HCT116 (cell line): Measurements from ENCODE around the gene INPP5E. TPM values are rescaled to one million over a fixed set of nuclear protein-coding genes. Genes with fewer than 3 reads are reported as not detected.

Source experiments
- ATAC-seq: fragments of 200-7000 bp; cut with Tn5 transposase; 2 replicates; pipeline ENCODE4 v1.9.1; 2020; ENCODE audit warnings: mild to moderate bottlenecking, moderate library complexity
- BruUV-seq: library from RNA; stranded (reverse); fragments of 400-500 nt; replicated peaks from 2 replicates; lab custom pipeline; 2021; lab: Mats Ljungman, UMichigan
- CTCF ChIA-PET: fragments of 300-600 bp; sonication (Branson Sonifier 250); formaldehyde crosslinking; loops from one replicate; lab custom pipeline; 2021; ENCODE audit warnings: antibody characterized with exemption; lab: Charles Lee
- POLR2A ChIA-PET: fragments of 300-600, 350-600 bp; sonication (Branson Sonifier 250); formaldehyde crosslinking; loops from one replicate; lab custom pipeline; 2021; ENCODE audit warnings: antibody characterized with exemption; lab: Charles Lee
- RAD21 ChIA-PET, 2 experiments: fragments of 300-600 bp; sonication (Branson Sonifier 250); formaldehyde crosslinking; loops; one replicate each; lab custom pipeline; 2023; ENCODE audit warnings: low total read pairs in 2 of 2; ENCODE audit not compliant: uncharacterized antibody in 2 of 2, unreplicated experiment in 2 of 2, low non-redundant PET in 1 of 2; lab: Charles Lee
- DNase-seq: peaks from one replicate; pipeline ENCODE4 v3.0.0-alpha.2; 2010; ENCODE audit warnings: low read depth, low spot score
- H2AFZ ChIP-seq: fragments of 200-600 bp; shearing (Covaris generic), sonication (generic); 2 replicates; pipeline ENCODE4 v1.6.1; 2017; ENCODE audit warnings: low read depth, mixed run types, mixed read lengths, antibody characterized with exemption, low read length; ENCODE audit not compliant: poor library complexity, severe bottlenecking
- H3K27ac ChIP-seq: 2 replicates; pipeline ENCODE4 v1.5.1; 2012; ENCODE audit warnings: low read depth, low read length
- H3K27me3 ChIP-seq: fragments of 200-600 bp; sonication (generic); 2 replicates; pipeline ENCODE4 v1.6.1; 2016; ENCODE audit warnings: mixed run types, low read length, mixed read lengths; ENCODE audit not compliant: insufficient read depth
- H3K36me3 ChIP-seq, 2 experiments: fragments of 200-500 bp in 1 of 2; fragments of 200-600 bp in 1 of 2; sonication (Bioruptor generic) in 1 of 2; sonication (generic) in 1 of 2; 2 replicates each; pipeline versions ENCODE4 v1.5.1 to v1.6.1; 2014 to 2016; ENCODE audit warnings: low read length in 2 of 2, inconsistent platforms in 1 of 2, mixed read lengths in 1 of 2, mixed run types in 1 of 2; ENCODE audit not compliant: insufficient read depth in 2 of 2, control insufficient read depth in 1 of 2
- H3K4me1 ChIP-seq, 2 experiments: fragments of 200-600 bp in 1 of 2; sonication (generic) in 1 of 2; 2 replicates each; pipeline versions ENCODE4 v1.5.1 to v1.6.1; 2012 to 2017; ENCODE audit warnings: low read length in 2 of 2, inconsistent platforms in 1 of 2, mild to moderate bottlenecking in 1 of 2, mixed read lengths in 1 of 2, mixed run types in 1 of 2, moderate library complexity in 1 of 2; ENCODE audit not compliant: insufficient read depth in 2 of 2, control insufficient read depth in 1 of 2
- H3K4me2 ChIP-seq: fragments of 200-600 bp; sonication (generic); 2 replicates; pipeline ENCODE4 v1.6.1; 2017; ENCODE audit warnings: mixed run types, low read length, mixed read lengths
- H3K4me3 ChIP-seq, 2 experiments: fragments of 200-600 bp in 1 of 2; sonication (generic) in 1 of 2; replicated peaks in 1 of 2; 2 replicates each; pipeline ENCODE4 v1.5.1; 2011 to 2016; ENCODE audit warnings: low read length in 2 of 2, control low read depth in 1 of 2, low read depth in 1 of 2, mild to moderate bottlenecking in 1 of 2, mixed read lengths in 1 of 2, mixed run types in 1 of 2
- H3K79me2 ChIP-seq: fragments of 200-600 bp; sonication (generic); 2 replicates; pipeline ENCODE4 v1.6.1; 2017; ENCODE audit warnings: mild to moderate bottlenecking, mixed run types, low read length, moderate library complexity, mixed read lengths; ENCODE audit not compliant: insufficient read depth
- H3K9ac ChIP-seq: fragments of 200-600 bp; sonication (generic); 2 replicates; pipeline ENCODE4 v1.6.1; 2016; ENCODE audit warnings: low read length, mixed read lengths
- H3K9me2 ChIP-seq: fragments of 200-600 bp; sonication (generic), shearing (Covaris generic); 2 replicates; pipeline ENCODE4 v1.6.1; 2017; ENCODE audit warnings: mixed run types, mild to moderate bottlenecking, moderate library complexity; ENCODE audit not compliant: insufficient read depth
- H3K9me3 ChIP-seq, 2 experiments: fragments of 200-500 bp in 1 of 2; fragments of 200-600 bp in 1 of 2; sonication (Bioruptor generic) in 1 of 2; sonication (generic) in 1 of 2; 2 replicates each; pipeline ENCODE4 v1.6.1; 2014 to 2017; ENCODE audit warnings: low read length in 2 of 2, mixed read lengths in 2 of 2, inconsistent platforms in 1 of 2, low read depth in 1 of 2, mild to moderate bottlenecking in 1 of 2, mixed run types in 1 of 2, moderate library complexity in 1 of 2; ENCODE audit not compliant: control insufficient read depth in 1 of 2, insufficient read depth in 1 of 2
- H4K20me1 ChIP-seq: fragments of 200-600 bp; sonication (generic), shearing (Covaris generic); 2 replicates; pipeline ENCODE4 v1.6.1; 2017; ENCODE audit warnings: mixed run types, mild to moderate bottlenecking, moderate library complexity; ENCODE audit not compliant: insufficient read depth
- CEBPB ChIP-seq: IDR thresholded peaks from 2 replicates; pipeline ENCODE4 v1.6.1; 2012; ENCODE audit warnings: low read depth
- ELF1 ChIP-seq: IDR thresholded peaks from 2 replicates; pipeline ENCODE4 v1.6.1; 2012; ENCODE audit warnings: low read depth, borderline replicate concordance
- EZH2 ChIP-seq: fragments of 200-600 bp; sonication (generic); IDR thresholded peaks from 2 replicates; pipeline ENCODE4 v1.6.1; 2017; ENCODE audit warnings: antibody characterized with exemption, mixed run types
- EZH2phosphoT487 ChIP-seq: fragments of 200-600 bp; IDR thresholded peaks from 2 replicates; pipeline ENCODE4 v1.6.1; 2018; ENCODE audit warnings: antibody characterized with exemption, borderline replicate concordance
- MAX ChIP-seq: IDR thresholded peaks from 2 replicates; pipeline ENCODE4 v1.6.1; 2012
- POLR2A ChIP-seq: IDR thresholded peaks from 2 replicates; pipeline ENCODE4 v1.7.0; 2011; ENCODE audit warnings: borderline replicate concordance; ENCODE audit not compliant: insufficient read depth, insufficient read length; ENCODE audit errors: extremely low read depth
- SP1 ChIP-seq: IDR thresholded peaks from 2 replicates; pipeline ENCODE4 v1.6.1; 2012; ENCODE audit warnings: low read depth
- SRF ChIP-seq: IDR thresholded peaks from 2 replicates; pipeline ENCODE4 v1.6.1; 2012; ENCODE audit warnings: low read depth
- TCF7L2 ChIP-seq: IDR thresholded peaks from 2 replicates; pipeline ENCODE4 v1.7.0; 2011; ENCODE audit warnings: borderline replicate concordance, inconsistent platforms; ENCODE audit not compliant: insufficient read depth, insufficient read length; ENCODE audit errors: extremely low read depth
- ZBTB33 ChIP-seq: IDR thresholded peaks from 2 replicates; pipeline ENCODE4 v1.6.1; 2011; ENCODE audit warnings: mild to moderate bottlenecking, low read length, moderate library complexity; ENCODE audit not compliant: insufficient replicate concordance; ENCODE audit errors: extremely low read depth
- ZNF274 ChIP-seq: fragments of 200-500 bp; sonication (Bioruptor generic); IDR thresholded peaks from 2 replicates; pipeline ENCODE4 v1.6.1; 2014; ENCODE audit warnings: mild to moderate bottlenecking, low read depth, low read length, inconsistent platforms
- intact Hi-C: fragments of 100-400 bp; cut with micrococcal nuclease; formaldehyde crosslinking; loops from 2 replicates; pipeline ENCODE4 v1.10.0; 2022
- total RNA-seq: library from RNA; stranded (reverse); gene quantifications from one replicate; pipeline ENCODE4 v1.2.1, GENCODE V29; 2021; ENCODE audit not compliant: unreplicated experiment
- TF ChIP-seq, protein P1 (sequence below), 3 experiments: fragments of 200-600 bp in 1 of 3; sonication (generic) in 1 of 3; IDR thresholded peaks in 2 of 3; conservative IDR thresholded peaks in 1 of 3; 2 replicates each; pipeline ENCODE4 v1.5.1; 2012 to 2017; ENCODE audit warnings: low read depth in 2 of 3, low read length in 2 of 3, antibody characterized with exemption in 1 of 3, borderline replicate concordance in 1 of 3, control low read depth in 1 of 3, mild to moderate bottlenecking in 1 of 3, mixed read lengths in 1 of 3, mixed run types in 1 of 3, moderate library complexity in 1 of 3; ENCODE audit not compliant: insufficient read depth in 1 of 3

Gene INPP5E
- total RNA-seq, 1 experiment from 2014 or later, result 23.8 TPM

- Histone ChIP-seq H3K27me3 (no peaks in the 10 kb centered on the region), H3K4me2 (no peak overlapping the region), H3K4me3 (no peak overlapping the region), H3K9ac (no peak overlapping the region), H3K9me2 (no peaks in the 10 kb centered on the region), H3K27ac (no peak overlapping the region), H3K36me3 (peaks cover 55 to 76% of the 10 kb centered on the region in 2 experiments), H3K4me1 (no peaks in the 10 kb centered on the region), H3K9me3 (no peaks in the 10 kb centered on the region), H4K20me1 (no peaks in the 10 kb centered on the region), H2AFZ (no peak overlapping the region), H3K79me2 (peaks cover 89% of the 10 kb centered on the region)
- POLR2A ChIA-PET, result no interaction called here
- CTCF ChIA-PET, result no interaction called here
- no peak for TF ChIP-seq ZNF274
- TF ChIP-seq SP1, result no peak
- no peak for TF ChIP-seq CEBPB
- TF ChIP-seq ELF1, result no peak
- TF ChIP-seq MAX, result no peak
- TF ChIP-seq ZBTB33, result no peak
- TF ChIP-seq POLR2A, result no peak
- TF ChIP-seq EZH2phosphoT487, result no peak
- TF ChIP-seq TCF7L2, result no peak
- TF ChIP-seq, protein P1, sequence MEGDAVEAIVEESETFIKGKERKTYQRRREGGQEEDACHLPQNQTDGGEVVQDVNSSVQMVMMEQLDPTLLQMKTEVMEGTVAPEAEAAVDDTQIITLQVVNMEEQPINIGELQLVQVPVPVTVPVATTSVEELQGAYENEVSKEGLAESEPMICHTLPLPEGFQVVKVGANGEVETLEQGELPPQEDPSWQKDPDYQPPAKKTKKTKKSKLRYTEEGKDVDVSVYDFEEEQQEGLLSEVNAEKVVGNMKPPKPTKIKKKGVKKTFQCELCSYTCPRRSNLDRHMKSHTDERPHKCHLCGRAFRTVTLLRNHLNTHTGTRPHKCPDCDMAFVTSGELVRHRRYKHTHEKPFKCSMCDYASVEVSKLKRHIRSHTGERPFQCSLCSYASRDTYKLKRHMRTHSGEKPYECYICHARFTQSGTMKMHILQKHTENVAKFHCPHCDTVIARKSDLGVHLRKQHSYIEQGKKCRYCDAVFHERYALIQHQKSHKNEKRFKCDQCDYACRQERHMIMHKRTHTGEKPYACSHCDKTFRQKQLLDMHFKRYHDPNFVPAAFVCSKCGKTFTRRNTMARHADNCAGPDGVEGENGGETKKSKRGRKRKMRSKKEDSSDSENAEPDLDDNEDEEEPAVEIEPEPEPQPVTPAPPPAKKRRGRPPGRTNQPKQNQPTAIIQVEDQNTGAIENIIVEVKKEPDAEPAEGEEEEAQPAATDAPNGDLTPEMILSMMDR (IDR thresholded peaks at IDR 0.05 in 2 of 3, conservative IDR thresholded peaks at IDR 0.05 in 1 of 3; ENCODE audit: borderline replicate concordance in 1 of 3, insufficient read depth in 1 of 3, low read depth in 2 of 3, low read length in 2 of 3), result no peak
- no peak for TF ChIP-seq EZH2
- TF ChIP-seq SRF, result no peak
- ATAC-seq (no peak), DNase-seq (no peak)
- intact Hi-C loops, result no loop called here
- no TSS peak for BruUV-seq
- RAD21 ChIA-PET, result no interaction called here
Measured at GRCh38 chr9:136472640-136473353, 33.2 kb upstream of the INPP5E start.
